Activated gamma-delta T cell treated with Interleukin-2 at 50 U/mL for 16 hours (primary cell): ENCODE data around the gene CISD3.
"Not testable (repeated sequence)": the region's sequence is repeated elsewhere in the genome, so short reads cannot be mapped to it uniquely, and the experiment has no call there.

Experiments
- DNase-seq: peaks from one replicate; pipeline ENCODE4 v3.0.0-alpha.2; 2020

Gene CISD3

DNA sequence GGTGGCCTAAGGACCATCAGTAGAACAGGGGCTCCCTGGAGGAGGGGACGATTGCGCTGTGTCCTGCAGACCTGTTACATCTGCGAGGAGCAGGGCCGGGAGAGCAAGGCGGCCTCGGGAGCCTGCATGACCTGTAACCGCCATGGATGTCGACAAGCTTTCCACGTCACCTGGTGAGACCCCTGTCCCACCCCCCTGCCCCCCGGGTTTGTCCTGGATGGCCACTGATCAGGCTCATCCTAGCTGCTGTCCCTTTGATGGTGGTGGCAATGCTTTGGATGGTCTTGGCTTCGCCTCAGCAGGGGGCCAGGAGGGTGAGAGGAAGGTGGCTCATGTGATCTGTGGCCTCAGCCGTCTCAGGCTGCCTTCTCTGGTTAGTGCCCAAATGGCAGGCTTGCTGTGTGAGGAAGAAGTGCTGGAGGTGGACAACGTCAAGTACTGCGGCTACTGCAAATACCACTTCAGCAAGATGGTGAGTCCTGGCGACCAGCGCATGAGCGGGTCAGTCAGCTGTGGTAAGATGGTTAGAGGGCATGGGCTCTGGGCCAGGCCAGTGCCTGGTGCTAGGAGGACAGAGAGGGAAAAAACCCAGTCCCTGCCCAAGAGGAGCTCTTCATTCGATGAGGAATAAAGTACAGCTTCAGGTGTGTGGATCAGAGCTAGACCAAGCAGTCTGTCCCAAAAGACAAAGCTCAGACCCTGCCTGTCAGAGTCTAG is 20.9 kb upstream of the CISD3 start:
- no peak for DNase-seq

DNA sequence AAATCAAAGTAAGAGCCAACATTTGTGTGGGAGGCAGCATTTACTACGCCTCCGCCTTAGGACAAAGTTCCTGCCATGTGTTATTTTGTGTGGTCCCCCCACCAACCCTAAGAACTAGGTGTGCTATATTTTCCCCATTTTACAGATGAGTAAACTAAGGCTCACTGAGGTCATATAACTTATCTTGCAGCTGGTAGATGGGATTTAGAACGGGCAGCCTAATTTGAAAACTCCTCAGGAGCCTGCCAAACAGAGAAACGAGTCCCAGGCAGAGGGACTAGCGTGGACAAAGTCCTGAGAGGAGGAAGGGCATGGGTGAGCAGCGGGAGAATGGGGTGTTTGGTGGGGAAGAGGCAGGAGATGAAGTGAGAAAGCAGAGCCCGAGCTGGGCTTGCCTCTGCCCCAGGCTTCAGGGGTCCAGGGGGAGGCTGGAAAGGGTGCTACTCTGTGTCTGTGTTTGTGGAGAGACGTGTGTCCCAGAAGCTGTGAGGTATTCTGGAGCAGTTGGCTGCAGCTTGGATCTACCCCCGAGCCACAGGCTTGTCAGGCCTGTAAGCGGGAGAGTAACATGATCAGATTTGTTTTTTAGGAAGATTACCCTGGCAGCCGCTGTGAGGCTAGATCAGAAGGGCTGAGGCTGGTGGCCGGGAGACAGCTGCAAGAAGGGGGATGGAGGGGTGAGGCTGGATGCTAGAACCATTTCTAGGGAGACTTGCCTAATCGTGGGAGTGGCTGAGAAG is 20.1 kb upstream of the CISD3 start:
- DNase-seq: no peak

DNA sequence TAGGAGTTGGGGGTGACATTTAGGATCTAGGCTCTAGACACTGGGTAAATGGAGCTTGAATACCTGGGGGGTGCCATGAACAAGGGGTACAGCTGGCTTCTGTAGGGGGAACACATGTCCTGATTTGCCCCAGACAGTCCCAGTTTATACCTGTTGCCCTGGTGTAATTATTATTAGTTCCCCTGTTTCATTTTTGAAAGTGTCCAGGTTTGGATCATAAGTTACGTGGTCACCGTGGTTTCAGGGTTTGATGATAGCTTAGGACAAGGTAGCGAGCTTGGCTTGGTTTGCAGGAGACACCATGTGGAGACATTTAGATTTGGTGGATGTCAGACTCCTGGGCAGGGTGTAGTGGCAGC is 19.6 kb upstream of the CISD3 start:
- no peak for DNase-seq

DNA sequence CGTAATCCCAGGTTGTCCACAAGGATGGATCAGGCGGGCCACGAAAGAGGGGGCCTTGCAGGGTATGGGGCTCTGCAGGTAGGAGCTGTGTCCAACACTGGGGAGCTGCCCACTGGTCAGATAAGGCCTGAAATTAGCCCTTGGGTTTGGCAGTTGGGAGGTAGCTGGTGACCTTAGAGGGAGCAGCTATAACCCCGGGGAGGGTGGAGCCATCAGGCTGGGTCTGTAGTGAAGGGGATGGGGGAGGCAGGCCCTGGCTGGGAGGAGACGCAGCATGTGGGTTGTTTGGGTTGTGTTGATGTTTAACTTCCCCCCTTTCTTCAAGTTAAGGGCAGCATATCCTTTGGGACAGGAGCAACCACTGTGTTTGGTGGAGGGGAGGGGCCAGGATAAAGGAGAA is 19.2 kb upstream of the CISD3 start:
- DNase-seq: no peak

DNA sequence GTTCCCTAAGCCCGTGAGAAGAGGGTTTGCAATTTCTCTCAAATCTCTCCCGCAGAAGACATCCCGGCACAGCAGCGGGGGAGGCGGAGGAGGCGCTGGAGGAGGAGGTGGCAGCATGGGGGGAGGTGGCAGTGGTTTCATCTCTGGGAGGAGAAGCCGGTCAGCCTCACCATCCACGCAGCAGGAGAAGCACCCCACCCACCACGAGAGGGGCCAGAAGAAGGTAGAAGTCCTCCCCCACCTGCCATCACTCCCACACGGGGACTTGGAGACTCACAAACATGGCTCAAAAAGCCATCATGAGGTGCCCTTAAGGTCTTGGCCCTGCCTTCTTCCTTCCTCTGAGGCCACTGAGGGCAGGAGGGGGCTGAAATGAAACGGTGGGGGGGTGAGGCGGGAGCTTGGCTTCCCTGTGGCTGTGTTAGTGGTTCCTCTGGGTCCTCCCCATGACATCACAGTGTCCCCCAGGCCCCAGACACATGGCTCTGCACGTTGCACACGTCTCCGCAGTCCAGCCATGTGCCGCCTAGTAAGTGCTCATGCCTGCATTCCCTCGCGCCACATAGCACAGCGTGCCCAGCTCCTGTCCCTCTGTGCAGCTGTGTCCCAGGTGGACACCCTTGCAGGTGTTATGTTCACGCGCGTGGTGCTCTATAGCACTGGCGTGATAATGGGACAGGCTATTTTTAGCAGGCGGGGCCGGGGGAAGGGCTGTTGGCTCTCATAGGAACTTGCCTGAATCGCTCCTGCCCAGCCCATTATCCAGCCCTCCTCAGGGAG is 18.2 kb upstream of the CISD3 start:
- no peak for DNase-seq

DNA sequence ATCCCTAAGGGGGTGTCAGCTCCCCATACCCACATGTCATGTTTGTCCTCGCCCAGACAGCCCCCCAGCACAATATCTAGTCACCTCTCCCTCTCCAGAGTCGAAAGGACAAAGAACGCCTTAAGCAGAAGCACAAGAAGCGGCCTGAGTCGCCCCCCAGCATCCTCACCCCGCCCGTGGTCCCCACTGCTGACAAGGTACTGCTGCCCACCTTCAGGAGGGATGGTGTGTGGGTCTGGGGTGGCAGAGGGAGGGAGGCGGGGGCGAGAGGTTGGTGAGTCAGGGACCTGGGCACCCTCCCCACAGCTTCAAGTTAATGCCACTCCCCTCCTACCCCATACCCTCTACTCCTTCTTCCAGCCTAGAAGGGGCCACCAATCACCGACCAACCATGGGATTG is 17.5 kb upstream of the CISD3 start:
- no peak for DNase-seq

DNA sequence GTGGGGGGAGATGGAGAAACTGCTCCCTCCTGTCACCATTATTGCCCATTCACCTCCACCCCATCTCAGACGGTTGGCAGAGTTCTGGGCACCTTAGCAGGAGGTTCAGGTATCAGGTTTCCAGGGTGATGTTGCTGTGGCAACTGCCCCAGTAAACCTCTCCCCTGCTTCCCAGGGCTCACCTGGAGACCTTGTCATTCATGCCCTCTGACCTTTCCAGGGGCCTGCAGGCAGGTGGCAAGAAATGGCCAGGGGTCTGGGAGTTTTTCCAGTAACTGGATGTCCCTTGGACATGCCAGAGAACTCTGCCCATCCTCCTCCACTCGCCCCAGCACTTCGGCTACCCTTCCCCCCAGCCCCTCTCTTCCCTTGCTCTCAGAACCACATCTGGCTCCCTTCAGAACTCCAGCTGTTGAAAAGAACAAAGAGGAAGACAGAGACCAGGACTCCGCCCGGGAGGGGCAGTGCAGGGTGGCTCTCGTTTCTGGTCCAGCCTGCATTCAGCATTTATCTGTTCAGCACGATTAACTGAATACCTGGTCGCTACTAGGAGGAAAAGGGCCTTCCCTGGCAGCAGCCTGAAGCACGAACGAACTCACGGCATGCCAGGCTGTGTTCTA is 16.6 kb upstream of the CISD3 start:
- no peak for DNase-seq

DNA sequence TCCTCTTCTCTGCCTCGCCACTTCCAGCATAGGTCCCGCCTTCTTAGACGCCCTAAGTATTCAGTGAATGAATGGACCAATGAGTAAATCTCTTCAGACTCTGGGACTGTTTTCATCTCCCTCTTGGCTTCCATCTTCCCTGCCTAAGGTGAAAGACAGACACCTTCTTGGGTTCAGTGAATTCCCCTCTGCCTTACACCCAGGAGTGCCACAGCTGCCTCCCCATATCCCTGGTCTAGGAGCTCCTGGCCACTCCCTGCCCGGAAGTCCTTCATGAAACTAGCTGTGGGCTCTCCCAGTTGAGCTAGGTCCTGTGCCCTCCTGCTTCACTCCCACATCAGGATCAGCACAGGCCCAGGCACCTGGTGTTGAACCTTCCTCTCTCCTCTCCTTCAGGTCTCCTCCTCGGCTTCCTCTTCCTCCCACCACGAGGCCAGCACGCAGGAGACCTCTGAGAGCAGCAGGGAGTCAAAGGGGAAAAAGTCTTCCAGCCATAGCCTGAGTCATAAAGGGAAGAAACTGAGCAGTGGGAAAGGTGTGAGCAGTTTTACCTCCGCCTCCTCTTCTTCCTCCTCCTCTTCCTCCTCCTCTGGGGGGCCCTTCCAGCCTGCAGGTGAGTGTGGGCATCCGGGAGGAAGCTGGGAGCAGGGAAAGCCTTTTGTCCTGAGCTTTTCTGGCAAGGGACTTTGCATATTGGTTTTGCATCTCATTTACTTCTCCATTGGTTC is 14.8 kb upstream of the CISD3 start:
- DNase-seq: no peak

DNA sequence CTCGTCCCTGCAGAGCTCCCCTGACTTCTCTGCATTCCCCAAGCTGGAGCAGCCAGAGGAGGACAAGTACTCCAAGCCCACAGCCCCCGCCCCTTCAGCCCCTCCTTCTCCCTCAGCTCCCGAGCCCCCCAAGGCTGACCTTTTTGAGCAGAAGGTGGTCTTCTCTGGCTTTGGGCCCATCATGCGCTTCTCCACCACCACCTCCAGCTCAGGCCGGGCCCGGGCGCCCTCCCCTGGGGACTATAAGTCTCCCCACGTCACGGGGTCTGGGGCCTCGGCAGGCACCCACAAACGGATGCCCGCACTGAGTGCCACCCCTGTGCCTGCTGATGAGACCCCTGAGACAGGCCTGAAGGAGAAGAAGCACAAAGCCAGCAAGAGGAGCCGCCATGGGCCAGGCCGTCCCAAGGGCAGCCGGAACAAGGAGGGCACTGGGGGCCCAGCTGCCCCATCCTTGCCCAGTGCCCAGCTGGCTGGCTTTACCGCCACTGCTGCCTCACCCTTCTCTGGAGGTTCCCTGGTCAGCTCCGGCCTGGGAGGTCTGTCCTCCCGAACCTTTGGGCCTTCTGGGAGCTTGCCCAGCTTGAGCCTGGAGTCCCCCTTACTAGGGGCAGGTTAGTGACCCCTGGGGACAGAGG is 13.7 kb upstream of the CISD3 start:
- DNase-seq: no peak

DNA sequence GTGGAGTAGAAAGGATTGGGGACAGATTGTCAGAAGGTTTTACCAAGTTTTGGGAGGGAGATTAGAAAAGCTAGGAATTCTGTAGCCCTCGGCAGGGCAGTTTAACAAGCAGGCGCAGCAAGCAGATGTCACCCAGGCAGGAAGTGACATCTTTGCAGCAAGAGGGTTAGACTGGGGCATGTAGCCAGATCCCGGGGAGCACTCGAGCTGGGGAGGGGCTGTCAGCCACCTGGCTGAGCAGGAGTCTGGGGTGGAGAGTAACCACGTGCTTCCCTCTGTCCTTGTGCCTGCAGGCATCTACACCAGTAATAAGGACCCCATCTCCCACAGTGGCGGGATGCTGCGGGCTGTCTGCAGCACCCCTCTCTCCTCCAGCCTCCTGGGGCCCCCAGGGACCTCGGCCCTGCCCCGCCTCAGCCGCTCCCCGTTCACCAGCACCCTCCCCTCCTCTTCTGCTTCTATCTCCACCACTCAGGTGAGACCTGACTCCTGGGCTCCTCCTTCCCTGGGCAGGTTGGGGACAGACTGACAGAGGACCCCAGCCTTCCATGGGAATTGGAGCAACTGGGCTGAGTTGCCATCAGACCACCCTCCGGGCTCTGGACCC is 12.9 kb upstream of the CISD3 start:
- no peak for DNase-seq

DNA sequence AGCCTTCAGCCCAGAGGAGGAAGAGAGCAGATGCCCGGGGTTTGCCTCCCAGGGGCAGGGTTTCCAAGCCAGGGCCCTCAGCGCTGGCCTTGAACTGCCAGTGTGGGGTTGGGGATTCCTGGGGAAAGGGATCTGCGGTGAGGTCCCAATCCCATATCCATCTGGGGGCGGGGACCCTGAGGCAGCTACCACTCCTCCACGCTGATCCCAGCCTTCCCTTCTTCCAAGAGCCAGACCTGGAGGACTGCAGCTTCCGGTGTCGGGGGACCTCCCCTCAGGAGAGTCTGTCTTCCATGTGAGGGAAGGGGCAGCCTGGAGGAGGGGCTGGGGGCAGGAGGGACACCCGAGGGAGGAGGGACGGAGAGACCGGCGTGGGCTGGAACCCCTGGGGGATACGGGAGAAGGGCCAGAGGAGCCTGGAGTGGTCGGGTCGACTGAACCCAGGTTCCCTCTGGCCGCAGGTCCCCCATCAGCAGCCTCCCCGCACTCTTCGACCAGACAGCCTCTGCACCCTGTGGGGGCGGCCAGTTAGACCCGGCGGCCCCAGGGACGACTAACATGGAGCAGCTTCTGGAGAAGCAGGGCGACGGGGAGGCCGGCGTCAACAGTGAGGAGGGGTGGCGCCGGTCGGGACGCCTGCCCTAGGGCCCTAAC is 10.7 kb upstream of the CISD3 start:
- DNase-seq: no peak

DNA sequence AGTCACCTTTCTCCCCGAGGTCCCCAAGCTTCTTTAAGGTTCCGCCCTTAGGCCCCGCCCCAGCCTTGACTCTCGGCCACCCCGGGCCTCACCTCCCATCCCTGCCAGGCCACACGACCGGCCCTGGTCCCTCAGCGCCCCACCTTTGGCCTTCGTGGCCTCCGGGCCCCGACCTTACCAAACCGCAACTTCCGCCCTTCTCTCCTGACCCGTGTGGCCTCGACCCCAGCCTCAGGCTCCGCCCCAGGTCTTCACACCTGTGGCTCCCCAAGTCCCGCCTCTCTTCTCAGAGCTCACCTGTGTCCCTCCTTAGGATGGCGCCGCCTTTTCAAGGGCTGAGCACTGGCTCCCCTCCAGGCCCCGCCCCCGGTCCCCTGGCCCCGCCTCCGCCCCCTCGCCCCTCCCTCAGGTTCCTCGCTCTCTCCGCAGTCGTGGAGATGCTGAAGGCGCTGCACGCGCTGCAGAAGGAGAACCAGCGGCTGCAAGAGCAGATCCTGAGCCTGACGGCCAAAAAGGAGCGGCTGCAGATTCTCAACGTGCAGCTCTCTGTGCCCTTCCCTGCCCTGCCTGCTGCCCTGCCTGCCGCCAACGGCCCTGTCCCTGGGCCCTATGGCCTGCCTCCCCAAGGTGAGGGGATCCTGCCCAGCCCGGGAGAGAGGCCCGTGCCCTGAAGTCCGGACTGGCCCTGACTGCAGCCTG is 10.0 kb upstream of the CISD3 start:
- no peak for DNase-seq

DNA sequence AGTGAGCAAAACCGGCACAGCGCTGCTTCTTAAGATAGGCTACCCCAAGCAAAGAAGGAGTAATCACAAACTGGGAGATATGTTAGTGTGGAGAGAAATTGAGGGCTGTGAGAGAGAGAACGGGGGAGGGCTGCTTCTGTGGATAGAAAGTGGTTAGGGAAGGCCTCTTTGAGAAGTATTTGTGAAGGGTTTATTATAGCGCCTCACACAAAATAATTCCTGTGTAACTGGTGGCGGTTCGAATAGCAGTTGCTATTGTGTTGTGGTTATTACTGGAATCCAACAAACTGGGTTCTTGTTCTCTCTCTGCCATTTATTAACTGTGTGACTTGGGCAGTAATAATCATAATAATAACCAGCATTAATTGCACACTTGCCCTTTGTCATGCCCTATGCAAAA is 9.2 kb upstream of the CISD3 start:
- no peak for DNase-seq

DNA sequence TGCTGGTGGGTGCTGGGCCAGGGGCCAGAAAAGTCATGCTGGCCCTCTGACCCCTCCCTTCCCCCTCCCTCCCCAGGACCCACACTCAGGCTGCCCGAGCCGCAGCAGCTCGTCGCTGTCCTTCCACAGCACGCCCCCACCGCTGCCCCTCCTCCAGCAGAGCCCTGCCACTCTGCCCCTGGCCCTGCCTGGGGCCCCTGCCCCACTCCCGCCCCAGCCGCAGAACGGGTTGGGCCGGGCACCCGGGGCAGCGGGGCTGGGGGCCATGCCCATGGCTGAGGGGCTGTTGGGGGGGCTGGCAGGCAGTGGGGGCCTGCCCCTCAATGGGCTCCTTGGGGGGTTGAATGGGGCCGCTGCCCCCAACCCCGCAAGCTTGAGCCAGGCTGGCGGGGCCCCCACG is 8.3 kb upstream of the CISD3 start:
- DNase-seq: no peak

DNA sequence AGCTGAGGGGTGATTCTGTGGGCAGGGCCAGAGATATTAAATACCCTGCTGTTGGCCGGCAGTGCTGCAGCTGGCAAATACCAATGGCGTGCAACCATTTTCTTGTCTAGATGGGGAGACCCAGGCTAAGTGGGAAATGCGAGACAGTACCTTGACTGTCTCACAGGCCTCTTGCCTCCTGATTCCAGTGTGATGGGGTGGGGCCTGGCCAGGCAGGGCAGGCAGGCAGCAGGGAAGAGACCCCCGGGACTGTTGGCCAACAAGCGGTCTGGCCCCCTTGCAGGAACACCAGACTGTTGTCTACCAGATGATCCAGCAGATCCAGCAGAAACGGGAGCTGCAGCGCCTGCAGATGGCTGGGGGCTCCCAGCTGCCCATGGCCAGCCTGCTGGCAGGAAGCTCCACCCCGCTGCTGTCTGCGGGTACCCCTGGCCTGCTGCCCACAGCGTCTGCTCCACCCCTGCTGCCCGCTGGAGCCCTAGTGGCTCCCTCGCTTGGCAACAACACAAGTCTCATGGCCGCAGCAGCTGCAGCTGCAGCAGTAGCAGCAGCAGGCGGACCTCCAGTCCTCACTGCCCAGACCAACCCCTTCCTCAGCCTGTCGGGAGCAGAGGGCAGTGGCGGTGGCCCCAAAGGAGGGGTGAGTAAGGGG is 5.7 kb upstream of the CISD3 start:
- no peak for DNase-seq

DNA sequence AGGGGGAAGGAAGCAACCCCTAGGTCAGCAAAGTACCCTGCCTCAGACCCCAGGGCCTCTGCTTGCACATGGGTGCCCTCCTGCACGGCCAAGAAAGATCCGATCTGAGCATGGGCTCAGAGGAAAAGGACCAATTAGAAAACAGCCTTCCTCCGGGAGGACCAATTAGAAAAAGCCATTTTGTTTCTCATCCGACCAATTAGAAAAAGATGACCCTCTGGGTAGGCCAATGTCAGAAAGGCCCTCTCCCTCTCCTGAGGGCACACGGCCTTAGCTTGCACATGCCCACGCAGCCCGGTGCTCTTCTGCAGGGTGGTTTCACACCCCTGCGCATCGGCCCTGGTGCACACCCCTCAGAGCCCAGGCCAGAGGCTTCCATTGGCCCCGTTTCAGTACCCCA is 5.1 kb upstream of the CISD3 start:
- no peak for DNase-seq

DNA sequence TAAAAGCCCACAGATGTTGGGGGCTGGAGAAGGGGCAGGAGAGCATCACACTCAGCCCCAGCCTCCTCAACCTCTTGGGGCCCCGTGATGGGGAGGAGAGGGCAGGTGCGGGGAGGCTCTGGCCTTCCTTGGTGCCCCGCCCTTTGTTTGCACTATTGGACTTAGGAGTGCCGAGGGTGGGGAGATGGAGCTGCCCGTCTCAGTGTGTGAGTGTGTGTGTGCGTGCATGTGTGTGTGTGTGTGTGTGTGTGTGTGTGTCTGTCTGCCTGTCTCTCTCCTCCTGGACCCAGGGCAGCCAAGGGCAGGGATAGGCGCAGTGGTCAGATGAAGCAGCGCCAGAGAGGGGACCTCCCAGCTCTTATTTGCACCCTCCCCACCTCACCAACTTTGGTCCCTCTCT is 4.0 kb upstream of the CISD3 start:
- not testable (repeated sequence) for DNase-seq

DNA sequence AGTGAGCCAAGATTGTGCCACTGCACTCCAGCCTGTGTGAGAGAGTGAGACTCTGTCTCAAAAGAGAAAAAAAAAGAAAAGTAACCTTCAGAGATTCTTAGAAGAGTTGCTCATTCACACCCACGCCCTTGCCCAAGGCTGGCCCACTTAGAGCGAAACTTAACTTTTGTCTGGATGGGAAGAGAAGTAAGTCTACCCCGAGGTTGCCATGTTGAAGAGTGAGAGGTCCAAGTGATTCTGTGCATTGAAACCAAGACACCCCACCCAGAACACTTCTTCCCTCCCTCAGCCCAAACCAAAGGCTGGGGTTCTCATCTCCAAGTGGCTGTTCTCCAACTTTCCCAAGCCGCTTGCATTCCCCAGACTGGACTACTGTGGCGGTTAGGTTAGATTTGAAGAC is 2.4 kb upstream of the CISD3 start:
- DNase-seq: peak; percentile 57

DNA sequence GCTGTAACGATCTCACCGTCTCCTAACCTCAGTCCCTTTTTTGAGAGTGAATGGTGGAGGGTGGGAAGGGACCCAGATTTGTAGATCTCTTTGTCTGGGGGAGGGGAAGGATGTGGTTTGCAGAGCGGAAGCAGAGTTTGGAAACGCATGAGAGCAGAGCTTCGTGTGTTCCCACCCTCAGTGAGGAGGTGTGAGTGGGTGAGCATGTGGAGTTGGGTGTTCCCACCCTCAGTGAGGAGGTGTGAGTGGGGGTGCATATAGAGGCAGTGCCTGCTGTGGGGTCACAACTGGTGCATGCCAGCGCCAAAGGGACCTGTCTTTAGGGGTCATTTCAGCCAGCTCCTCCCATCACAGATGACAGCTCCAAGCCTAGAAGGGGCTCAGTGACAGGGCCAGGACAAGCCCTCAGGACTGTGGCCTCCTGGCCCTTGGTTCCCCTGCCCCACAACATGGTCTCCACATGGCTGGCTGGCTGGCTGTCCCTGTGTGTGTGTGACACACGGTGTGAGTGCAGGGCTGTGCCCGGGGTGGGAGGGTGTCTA is 1.8 kb upstream of the CISD3 start:
- DNase-seq: peak; percentile 74

DNA sequence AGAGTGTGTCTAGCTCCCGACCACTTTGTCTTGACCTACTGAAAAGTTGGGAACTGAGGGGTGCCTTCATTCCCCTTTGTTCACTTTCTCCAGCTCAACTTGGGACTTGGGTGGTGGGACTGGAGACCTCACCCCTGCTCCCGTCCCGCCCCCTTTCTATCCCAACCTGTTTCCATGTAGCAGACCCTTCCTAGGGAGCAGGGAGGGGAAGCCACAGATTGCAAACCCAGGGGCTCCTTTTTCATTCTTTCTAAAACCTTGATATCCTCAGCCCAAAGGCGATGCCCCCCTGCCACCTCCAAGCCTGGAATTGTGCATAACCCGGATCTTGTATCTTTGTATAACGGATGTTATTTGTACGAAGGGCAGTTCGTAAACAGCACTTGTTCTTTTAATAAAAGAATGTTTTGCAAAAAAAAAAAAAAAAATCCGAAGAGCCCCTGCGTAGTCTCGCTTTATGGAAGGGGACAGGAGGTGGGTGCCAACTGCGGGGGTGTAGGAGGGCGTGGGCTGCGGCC is 714 bp upstream of the CISD3 start:
- DNase-seq: no peak
